ENCODE measurements around the gene SPATA2L.

- no peak for TF ChIP-seq CTCF (IDR thresholded peaks at IDR 0.05; ENCODE audit: insufficient read depth, low read length)
- TF ChIP-seq POLR2AphosphoS5 (IDR thresholded peaks at IDR 0.05; ENCODE audit: low read depth): no peak
- no peak for TF ChIP-seq SPI1 (IDR thresholded peaks at IDR 0.05; ENCODE audit: borderline replicate concordance, low read depth)
- TF ChIP-seq GABPA (IDR thresholded peaks at IDR 0.05; ENCODE audit: low read depth): no peak
Observed at GRCh38 chr16:89706518-89707260, 5.2 kb upstream of the SPATA2L start.

Data from HL-60 (cell line).